KMS-11 (cell line): Measurements from ENCODE around the gene PLCB4.

ENCODE experiments used
- H2AFZ ChIP-seq: fragments of 200-600 bp; sonication (generic); 2 replicates; pipeline ENCODE4 v1.6.1; 2016; ENCODE audit warnings: antibody characterized with exemption, mixed run types, low read depth
- H3K27ac ChIP-seq: fragments of 200-600 bp; sonication (generic); 2 replicates; pipeline ENCODE4 v1.6.1; 2016; ENCODE audit warnings: mild to moderate bottlenecking, mixed run types
- H3K27me3 ChIP-seq: fragments of 200-600 bp; sonication (generic); 2 replicates; pipeline ENCODE4 v1.6.1; 2017; ENCODE audit warnings: mild to moderate bottlenecking, low read depth, mixed run types, moderate library complexity; ENCODE audit not compliant: insufficient read depth
- H3K36me3 ChIP-seq: fragments of 200-600 bp; sonication (generic); 2 replicates; pipeline ENCODE4 v1.6.1; 2017; ENCODE audit warnings: mild to moderate bottlenecking, mixed run types; ENCODE audit not compliant: insufficient read depth
- H3K4me1 ChIP-seq: fragments of 200-600 bp; sonication (generic); 2 replicates; pipeline ENCODE4 v1.6.1; 2016; ENCODE audit warnings: mild to moderate bottlenecking, low read depth, mixed run types; ENCODE audit not compliant: poor library complexity, severe bottlenecking
- H3K4me2 ChIP-seq: fragments of 200-600 bp; sonication (generic); 2 replicates; pipeline ENCODE4 v1.7.0; 2016; ENCODE audit warnings: mild to moderate bottlenecking, mixed run types
- H3K4me3 ChIP-seq: fragments of 200-600 bp; sonication (generic); IDR thresholded peaks from 2 replicates; pipeline ENCODE4 v1.6.1; 2017; ENCODE audit warnings: low read depth, low read length, mixed read lengths; ENCODE audit not compliant: insufficient read depth
- H3K79me2 ChIP-seq: fragments of 200-600 bp; sonication (generic); 2 replicates; pipeline ENCODE4 v1.6.1; 2016; ENCODE audit warnings: low read depth, mixed run types; ENCODE audit not compliant: insufficient read depth
- H3K9ac ChIP-seq: fragments of 200-600 bp; sonication (generic); 2 replicates; pipeline ENCODE4 v1.6.1; 2016; ENCODE audit warnings: mild to moderate bottlenecking, mixed run types
- H4K20me1 ChIP-seq: fragments of 200-600 bp; sonication (generic); 2 replicates; pipeline ENCODE4 v1.6.1; 2016; ENCODE audit warnings: mild to moderate bottlenecking, mixed run types; ENCODE audit not compliant: insufficient read depth
- CTCF ChIP-seq: fragments of 200-600 bp; sonication (generic); conservative IDR thresholded peaks from 2 replicates; pipeline ENCODE4 v1.6.1; 2017; ENCODE audit warnings: low read depth, mild to moderate bottlenecking, antibody characterized with exemption, low read length, moderate library complexity, mixed read lengths

PLCB4 gene

GRCh38 chr20:9087531-9088217 is 18.8 kb downstream of the PLCB4 start:
- H3K79me2 ChIP-seq, result no peaks in the 10 kb centered on the region
- H2AFZ ChIP-seq, result no peak overlapping the region
- H4K20me1 ChIP-seq, result no peaks in the 10 kb centered on the region
- no peak overlapping the region for H3K4me2 ChIP-seq
- TF ChIP-seq CTCF, result no peak
- H3K27ac ChIP-seq, result no peak overlapping the region
- no peak overlapping the region for H3K4me3 ChIP-seq
- no peak overlapping the region for H3K9ac ChIP-seq
- H3K27me3 ChIP-seq, result no peaks in the 10 kb centered on the region
- no peaks in the 10 kb centered on the region for H3K4me1 ChIP-seq
- no peaks in the 10 kb centered on the region for H3K36me3 ChIP-seq

GRCh38 chr20:9088556-9088955 is 19.7 kb downstream of the PLCB4 start:
- no peaks in the 10 kb centered on the region for H4K20me1 ChIP-seq
- no peak overlapping the region for H3K4me2 ChIP-seq
- no peaks in the 10 kb centered on the region for H3K79me2 ChIP-seq
- no peak for TF ChIP-seq CTCF
- no peaks in the 10 kb centered on the region for H3K4me1 ChIP-seq
- H3K36me3 ChIP-seq, result no peaks in the 10 kb centered on the region
- no peak overlapping the region for H3K4me3 ChIP-seq
- H3K9ac ChIP-seq, result no peak overlapping the region
- no peaks in the 10 kb centered on the region for H3K27me3 ChIP-seq
- no peak overlapping the region for H2AFZ ChIP-seq
- no peak overlapping the region for H3K27ac ChIP-seq

GRCh38 chr20:9092113-9092512 is 23.2 kb downstream of the PLCB4 start:
- Histone ChIP-seq H3K27ac (no peak overlapping the region), H2AFZ (no peak overlapping the region), H3K27me3 (no peaks in the 10 kb centered on the region)

GRCh38 chr20:9092655-9093054 is 23.8 kb downstream of the PLCB4 start:
- H3K27me3 ChIP-seq, result no peaks in the 10 kb centered on the region
- H4K20me1 ChIP-seq, result no peaks in the 10 kb centered on the region
- no peak overlapping the region for H3K4me3 ChIP-seq
- no peak overlapping the region for H2AFZ ChIP-seq
- no peak for TF ChIP-seq CTCF
- no peak overlapping the region for H3K9ac ChIP-seq
- H3K4me1 ChIP-seq, result no peaks in the 10 kb centered on the region
- no peak overlapping the region for H3K27ac ChIP-seq
- no peak overlapping the region for H3K4me2 ChIP-seq
- no peaks in the 10 kb centered on the region for H3K79me2 ChIP-seq
- no peaks in the 10 kb centered on the region for H3K36me3 ChIP-seq

More at GRCh38 chr20:9092113-9092512, 23.2 kb downstream of the PLCB4 start:
- H3K4me3 ChIP-seq, result no peak overlapping the region
- no peaks in the 10 kb centered on the region for H3K36me3 ChIP-seq
- H3K4me1 ChIP-seq, result no peaks in the 10 kb centered on the region
- H3K4me2 ChIP-seq, result no peak overlapping the region
- no peak for TF ChIP-seq CTCF
- no peaks in the 10 kb centered on the region for H4K20me1 ChIP-seq
- no peaks in the 10 kb centered on the region for H3K79me2 ChIP-seq
- H3K9ac ChIP-seq, result no peak overlapping the region
